ENCODE data around the gene CLHC1.

Gene CLHC1

DNA sequence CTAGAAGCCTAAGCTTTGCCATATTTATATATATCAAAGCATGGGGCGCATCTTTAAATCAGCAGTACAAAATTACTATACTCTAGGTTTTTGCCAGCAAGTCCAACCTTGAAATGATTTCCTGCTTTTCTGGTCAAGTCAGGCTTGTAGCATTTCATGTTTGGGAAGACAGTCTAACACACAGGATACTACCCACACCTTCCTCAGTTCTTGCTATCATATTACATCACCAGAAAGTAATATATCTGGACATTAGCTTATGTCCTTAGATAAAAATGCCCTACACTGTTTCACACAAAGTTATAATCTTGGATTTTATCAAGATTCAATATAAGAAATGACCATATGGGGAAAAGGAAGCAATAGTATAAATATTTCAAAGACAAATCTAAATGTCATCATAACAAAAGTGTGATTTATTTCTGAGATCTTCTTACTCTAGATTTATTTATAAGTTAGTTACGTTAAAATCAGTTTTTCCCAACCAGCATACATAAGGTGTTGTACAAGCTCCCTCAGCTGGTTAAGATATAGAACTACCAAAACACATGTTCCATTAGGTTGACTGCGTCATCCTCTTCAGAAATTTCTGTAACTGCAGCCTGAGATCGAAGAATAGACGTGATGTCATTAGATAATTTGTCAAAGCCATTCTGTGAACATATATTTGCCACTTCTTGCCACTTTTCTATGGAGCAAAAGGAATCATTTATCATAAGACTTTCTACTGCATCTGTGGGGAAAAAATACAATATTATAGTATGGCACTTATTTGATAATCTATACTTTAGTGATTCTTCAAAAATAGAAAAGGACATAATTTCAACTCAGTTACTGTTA lies 56.6 kb downstream of the CLHC1 start:
- no CpG with 5 or more reads among the region's 5 CpGs for WGBS (ENCODE audit: extremely low coverage, insufficient coverage, insufficient read length)
- Histone ChIP-seq H3K18ac (ENCODE audit: low read length) (no peak overlapping the region), H2AK5ac (ENCODE audit: low read length) (no peak overlapping the region), H3K9ac (ENCODE audit: low read length) (no peak overlapping the region), H3K4me1 (ENCODE audit: control insufficient read depth in 1 of 2, insufficient read depth in 2 of 2, low read length in 2 of 2) (no peaks in the 10 kb centered on the region), H3K79me1 (ENCODE audit: low read length) (no peaks in the 10 kb centered on the region), H3K9me3 (ENCODE audit: insufficient read depth, low read depth, low read length) (no peaks in the 10 kb centered on the region), H3K4me3 (ENCODE audit: low read depth, low read length) (no peak overlapping the region), H4K91ac (ENCODE audit: low read depth, low read length) (no peak overlapping the region), H2BK12ac (ENCODE audit: low read length) (no peak overlapping the region), H3K27ac (ENCODE audit: low read depth, low read length) (no peak overlapping the region), H4K8ac (ENCODE audit: low read depth, low read length) (no peak overlapping the region), H2AFZ (ENCODE audit: insufficient read depth, low read length, poor library complexity) (no peak overlapping the region), H3K23ac (ENCODE audit: low read length) (no peak overlapping the region), H3K14ac (ENCODE audit: low read length) (no peak overlapping the region), H3K36me3 (ENCODE audit: control insufficient read depth in 1 of 2, insufficient read depth in 2 of 2, low read length in 2 of 2) (no peaks in the 10 kb centered on the region), H3K79me2 (ENCODE audit: control insufficient read depth, insufficient read depth, low read length, poor library complexity) (no peaks in the 10 kb centered on the region), H3K27me3 (ENCODE audit: insufficient read depth, low read length) (no peaks in the 10 kb centered on the region), H3K4ac (ENCODE audit: low read depth, low read length) (no peak overlapping the region), H3K4me2 (ENCODE audit: low read length) (no peak overlapping the region), H2BK5ac (ENCODE audit: low read depth, low read length, poor library complexity) (no peak overlapping the region), H4K12ac (ENCODE audit: low read depth, low read length) (no peak overlapping the region), H2BK120ac (ENCODE audit: insufficient read depth, low read length, poor library complexity) (no peak overlapping the region)
- DNase-seq = peak in 1 of 2 donors; percentile 76

DNA sequence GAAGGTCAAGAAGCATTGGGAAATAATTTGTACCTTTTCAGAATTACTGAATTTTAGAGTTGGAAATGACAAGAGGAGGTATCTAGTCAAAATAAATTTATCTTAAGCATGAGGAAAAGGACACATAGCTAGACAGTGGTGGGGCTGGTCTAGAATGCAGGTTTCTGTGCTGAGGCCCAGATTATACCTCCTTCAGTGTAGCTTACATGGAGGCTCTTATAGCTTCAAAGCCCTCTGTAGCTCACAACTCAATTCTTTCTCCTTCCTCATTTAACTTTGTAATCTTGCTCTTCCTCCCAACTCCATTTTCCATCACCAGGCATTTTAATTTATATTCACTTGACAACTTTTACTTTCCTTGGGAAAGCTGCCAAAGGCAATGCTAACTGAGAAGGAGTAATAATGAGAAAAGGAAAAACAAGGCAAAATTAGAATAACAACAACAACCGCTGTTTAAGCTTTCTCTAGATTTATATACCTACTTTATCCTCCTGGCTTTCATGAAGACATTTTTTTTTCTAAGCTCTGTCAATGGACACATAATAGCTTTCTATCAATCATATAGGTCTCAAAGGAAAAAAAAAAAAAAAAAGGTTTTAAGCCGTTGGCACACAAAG lies 58.5 kb downstream of the CLHC1 start:
- Histone ChIP-seq H3K9me3 (ENCODE audit: insufficient read depth, low read depth, low read length) (no peaks in the 10 kb centered on the region), H3K4me1 (ENCODE audit: control insufficient read depth in 1 of 2, insufficient read depth in 2 of 2, low read length in 2 of 2) (no peaks in the 10 kb centered on the region), H3K79me2 (ENCODE audit: control insufficient read depth, insufficient read depth, low read length, poor library complexity) (no peaks in the 10 kb centered on the region), H2AFZ (ENCODE audit: insufficient read depth, low read length, poor library complexity) (no peak overlapping the region), H4K91ac (ENCODE audit: low read depth, low read length) (no peak overlapping the region), H3K18ac (ENCODE audit: low read length) (no peak overlapping the region), H3K79me1 (ENCODE audit: low read length) (no peaks in the 10 kb centered on the region), H2BK5ac (ENCODE audit: low read depth, low read length, poor library complexity) (no peak overlapping the region), H2BK120ac (ENCODE audit: insufficient read depth, low read length, poor library complexity) (no peak overlapping the region), H3K27ac (ENCODE audit: low read depth, low read length) (no peak overlapping the region), H4K12ac (ENCODE audit: low read depth, low read length) (no peak overlapping the region), H4K8ac (ENCODE audit: low read depth, low read length) (no peak overlapping the region), H3K4ac (ENCODE audit: low read depth, low read length) (no peak overlapping the region), H3K9ac (ENCODE audit: low read length) (no peak overlapping the region), H2BK12ac (ENCODE audit: low read length) (no peak overlapping the region), H3K4me2 (ENCODE audit: low read length) (no peak overlapping the region), H3K4me3 (ENCODE audit: low read depth, low read length) (no peak overlapping the region), H3K14ac (ENCODE audit: low read length) (no peak overlapping the region), H3K27me3 (ENCODE audit: insufficient read depth, low read length) (no peaks in the 10 kb centered on the region), H3K23ac (ENCODE audit: low read length) (no peak overlapping the region), H3K36me3 (ENCODE audit: control insufficient read depth in 1 of 2, insufficient read depth in 2 of 2, low read length in 2 of 2) (no peaks in the 10 kb centered on the region), H2AK5ac (ENCODE audit: low read length) (no peak overlapping the region)
- no CpG with 5 or more reads among the region's 2 CpGs for WGBS (ENCODE audit: extremely low coverage, insufficient coverage, insufficient read length)
- DNase-seq = no peak

DNA sequence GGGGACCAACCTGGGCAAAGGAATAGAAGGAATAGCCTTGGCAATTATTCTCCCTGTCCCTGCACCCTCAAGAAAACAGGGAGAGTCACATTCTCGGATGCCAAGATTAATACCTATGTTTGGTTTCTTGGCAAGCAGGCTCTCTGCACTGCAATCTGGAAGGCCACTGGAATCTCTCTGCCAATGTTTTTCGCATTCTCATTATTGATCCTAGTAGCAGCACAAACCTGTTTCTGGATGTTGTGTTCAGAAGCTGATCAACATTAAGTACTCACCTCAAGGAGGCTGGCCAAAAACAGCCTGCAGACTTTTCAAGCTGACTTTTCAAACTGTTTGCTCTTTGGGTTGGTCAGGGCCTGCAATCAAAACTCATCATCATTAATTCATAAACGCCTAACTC lies 62.2 kb downstream of the CLHC1 start:
- Histone ChIP-seq H3K79me2 (ENCODE audit: control insufficient read depth, insufficient read depth, low read length, poor library complexity) (no peaks in the 10 kb centered on the region), H2AFZ (ENCODE audit: insufficient read depth, low read length, poor library complexity) (no peak overlapping the region), H3K9me3 (ENCODE audit: insufficient read depth, low read depth, low read length) (no peaks in the 10 kb centered on the region), H3K9ac (ENCODE audit: low read length) (no peak overlapping the region), H3K18ac (ENCODE audit: low read length) (no peak overlapping the region), H3K36me3 (ENCODE audit: control insufficient read depth in 1 of 2, insufficient read depth in 2 of 2, low read length in 2 of 2) (no peaks in the 10 kb centered on the region), H4K91ac (ENCODE audit: low read depth, low read length) (no peak overlapping the region), H3K23ac (ENCODE audit: low read length) (no peak overlapping the region), H3K4me3 (ENCODE audit: low read depth, low read length) (no peak overlapping the region), H3K4ac (ENCODE audit: low read depth, low read length) (no peak overlapping the region), H3K79me1 (ENCODE audit: low read length) (no peaks in the 10 kb centered on the region), H2BK12ac (ENCODE audit: low read length) (no peak overlapping the region), H2AK5ac (ENCODE audit: low read length) (no peak overlapping the region), H4K8ac (ENCODE audit: low read depth, low read length) (no peak overlapping the region), H3K27ac (ENCODE audit: low read depth, low read length) (no peak overlapping the region), H3K4me1 (ENCODE audit: control insufficient read depth in 1 of 2, insufficient read depth in 2 of 2, low read length in 2 of 2) (no peaks in the 10 kb centered on the region), H2BK5ac (ENCODE audit: low read depth, low read length, poor library complexity) (no peak overlapping the region), H3K27me3 (ENCODE audit: insufficient read depth, low read length) (no peaks in the 10 kb centered on the region), H3K4me2 (ENCODE audit: low read length) (no peak overlapping the region), H2BK120ac (ENCODE audit: insufficient read depth, low read length, poor library complexity) (no peak overlapping the region), H3K14ac (ENCODE audit: low read length) (no peak overlapping the region), H4K12ac (ENCODE audit: low read depth, low read length) (no peak overlapping the region)
- WGBS (ENCODE audit: extremely low coverage, insufficient coverage, insufficient read length) = no CpG with 5 or more reads among the region's 3 CpGs
- no peak for DNase-seq

DNA sequence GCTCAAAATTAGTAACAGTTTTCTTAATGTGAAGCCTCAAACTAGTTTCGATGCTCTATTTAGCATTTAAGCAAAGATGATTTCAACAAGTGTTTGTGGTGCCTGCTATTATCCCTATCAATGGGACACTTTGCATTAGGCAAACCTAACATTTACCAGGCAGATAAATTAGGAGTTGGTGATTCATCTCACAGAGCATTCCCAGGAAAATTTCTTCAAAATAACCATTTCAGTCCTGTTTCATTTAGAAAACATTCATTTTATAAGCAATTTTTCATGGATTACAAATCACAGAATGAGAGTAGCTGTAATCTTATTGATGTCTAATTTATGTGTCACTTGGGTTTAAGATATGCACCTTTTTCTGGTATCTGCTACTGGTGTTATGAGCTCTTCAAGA lies 62.7 kb downstream of the CLHC1 start:
- Histone ChIP-seq H3K4me2 (ENCODE audit: low read length) (no peak overlapping the region), H4K12ac (ENCODE audit: low read depth, low read length) (no peak overlapping the region), H3K9me3 (ENCODE audit: insufficient read depth, low read depth, low read length) (no peaks in the 10 kb centered on the region), H3K14ac (ENCODE audit: low read length) (no peak overlapping the region), H3K27ac (ENCODE audit: low read depth, low read length) (no peak overlapping the region), H3K9ac (ENCODE audit: low read length) (no peak overlapping the region), H3K79me2 (ENCODE audit: control insufficient read depth, insufficient read depth, low read length, poor library complexity) (no peaks in the 10 kb centered on the region), H3K4me3 (ENCODE audit: low read depth, low read length) (no peak overlapping the region), H2AFZ (ENCODE audit: insufficient read depth, low read length, poor library complexity) (no peak overlapping the region), H3K4me1 (ENCODE audit: control insufficient read depth in 1 of 2, insufficient read depth in 2 of 2, low read length in 2 of 2) (no peaks in the 10 kb centered on the region), H3K4ac (ENCODE audit: low read depth, low read length) (no peak overlapping the region), H3K23ac (ENCODE audit: low read length) (no peak overlapping the region), H4K8ac (ENCODE audit: low read depth, low read length) (no peak overlapping the region), H3K27me3 (ENCODE audit: insufficient read depth, low read length) (no peaks in the 10 kb centered on the region), H2AK5ac (ENCODE audit: low read length) (no peak overlapping the region), H3K18ac (ENCODE audit: low read length) (no peak overlapping the region), H3K36me3 (ENCODE audit: control insufficient read depth in 1 of 2, insufficient read depth in 2 of 2, low read length in 2 of 2) (no peaks in the 10 kb centered on the region), H2BK120ac (ENCODE audit: insufficient read depth, low read length, poor library complexity) (no peak overlapping the region), H2BK5ac (ENCODE audit: low read depth, low read length, poor library complexity) (no peak overlapping the region), H4K91ac (ENCODE audit: low read depth, low read length) (no peak overlapping the region), H2BK12ac (ENCODE audit: low read length) (no peak overlapping the region), H3K79me1 (ENCODE audit: low read length) (no peaks in the 10 kb centered on the region)
- DNase-seq = no peak
- WGBS (ENCODE audit: extremely low coverage, insufficient coverage, insufficient read length) = no CpG with 5 or more reads among the region's 1 CpG

Measured in trophoblast cell (in vitro differentiated cells and primary cell).